HG02870 (cell line): ENCODE data around the gene GRPEL2.
"Not testable (repeated sequence)": the region's sequence is repeated elsewhere in the genome, so short reads cannot be mapped to it uniquely, and the experiment has no call there.

Source experiments
- ATAC-seq: cut with Tn5 transposase; IDR thresholded peaks from one replicate; pipeline ENCODE4 v1.9.1; 2021; ENCODE audit warnings: mild to moderate bottlenecking, moderate library complexity; ENCODE audit not compliant: unreplicated experiment

Gene GRPEL2

GRCh38 chr5:149391524-149391923 is 46.2 kb downstream of the GRPEL2 start:
- no peak for ATAC-seq

- no peak for ATAC-seq
These were observed 47.4 kb downstream of the GRPEL2 start for GRCh38 chr5:149392718-149393117.

DNA sequence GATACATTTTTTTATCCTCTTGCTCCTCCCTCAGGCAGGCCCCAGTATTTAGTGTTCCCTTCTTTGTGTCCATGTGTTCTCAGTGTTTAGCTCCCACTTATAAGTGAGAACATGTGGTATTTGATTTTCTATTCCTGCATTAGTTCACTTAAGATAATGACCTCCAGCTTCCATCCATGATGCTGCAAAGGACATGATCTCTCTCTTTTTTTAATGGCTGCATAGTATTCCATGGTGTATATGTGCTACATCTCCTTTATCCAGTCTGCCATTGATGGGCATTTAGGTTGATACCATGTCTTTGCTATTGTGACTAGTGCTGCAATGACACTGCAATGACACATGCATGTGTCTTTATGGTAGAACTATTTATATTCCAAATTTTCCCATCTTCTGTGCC is 49.7 kb downstream of the GRPEL2 start:
- ATAC-seq: not testable (repeated sequence)

GRCh38 chr5:149397530-149397929 is 52.2 kb downstream of the GRPEL2 start:
- no peak for ATAC-seq

DNA sequence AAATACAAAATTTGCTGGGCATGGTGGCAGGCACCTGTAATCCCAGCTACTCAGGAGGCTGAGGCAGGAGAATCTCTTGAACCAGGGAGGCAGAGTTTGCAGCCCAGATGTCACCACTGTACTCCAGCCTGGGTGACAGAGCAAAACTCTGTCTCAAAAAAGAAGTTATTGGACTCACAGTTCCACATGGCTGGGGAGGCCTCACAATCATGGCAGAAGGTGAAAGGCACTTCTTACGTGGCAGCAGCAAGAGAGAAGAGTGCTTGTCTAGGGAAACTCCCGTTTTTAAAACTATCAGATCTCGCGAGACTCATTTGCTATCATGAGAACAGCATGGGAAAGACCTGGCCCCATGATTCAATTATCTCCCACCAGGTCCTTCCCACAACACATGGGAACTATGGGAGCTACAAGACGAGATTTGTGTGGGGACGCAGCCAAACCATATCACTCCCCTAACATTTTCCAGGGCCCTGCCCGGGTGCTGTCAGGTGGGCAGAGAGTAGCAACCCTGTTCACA is 53.5 kb downstream of the GRPEL2 start:
- not testable (repeated sequence) for ATAC-seq

DNA sequence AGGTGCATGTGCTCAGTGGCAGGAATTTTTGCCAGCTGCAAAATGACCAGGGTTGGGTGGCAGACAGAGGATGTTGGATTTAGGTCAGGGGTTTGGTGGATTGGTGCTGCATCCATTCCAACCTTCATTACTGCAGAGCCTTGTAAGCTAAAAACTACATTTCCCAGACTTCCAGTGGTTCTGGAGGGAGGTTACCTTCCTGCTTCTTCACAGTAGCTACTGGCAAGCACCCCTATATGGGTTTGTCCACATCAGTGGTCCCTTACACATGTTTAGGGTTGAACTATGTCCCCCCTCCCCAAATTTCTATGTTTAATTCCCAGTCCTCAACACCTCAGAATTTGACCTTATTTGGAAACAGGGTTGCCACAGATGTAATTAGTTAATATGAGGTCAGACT is 54.5 kb downstream of the GRPEL2 start:
- ATAC-seq: no peak

DNA sequence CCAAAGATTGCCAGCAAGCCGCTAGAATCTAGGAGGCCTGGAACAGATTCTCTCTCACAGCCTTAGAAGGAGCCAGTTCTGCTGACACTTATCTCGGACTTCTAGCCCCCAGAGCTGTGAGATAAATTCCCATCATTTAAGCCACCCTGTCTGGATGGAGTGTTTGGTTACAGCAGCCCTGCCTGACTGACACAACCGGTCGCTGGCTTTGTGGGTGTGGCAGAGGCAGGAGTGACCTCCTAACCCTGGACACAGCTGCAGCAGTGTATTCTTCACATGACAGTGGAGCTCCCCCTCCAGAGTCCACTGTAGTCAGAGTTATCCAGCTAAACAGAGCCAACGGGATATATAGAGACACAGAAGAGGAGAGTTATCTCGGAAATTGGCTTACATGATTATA is 55.0 kb downstream of the GRPEL2 start:
- no peak for ATAC-seq

DNA sequence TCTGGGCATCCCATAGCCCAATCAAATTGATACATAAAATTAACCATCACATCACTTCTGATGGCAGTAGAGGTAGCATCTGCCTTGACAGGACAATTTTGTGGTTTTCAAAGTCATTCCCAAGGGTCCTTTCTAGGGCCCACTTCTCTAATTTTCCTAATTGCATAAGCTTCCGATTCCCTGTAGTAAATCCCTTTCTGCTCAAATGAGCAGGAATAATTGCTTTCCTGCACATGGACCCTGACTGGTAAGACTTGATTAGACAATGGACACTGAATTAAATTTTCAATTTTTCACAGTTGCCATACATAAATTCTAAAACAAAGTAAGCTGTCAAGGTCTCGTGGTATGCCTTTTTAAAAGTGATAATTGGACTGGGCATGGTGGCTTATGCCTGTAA is 55.8 kb downstream of the GRPEL2 start:
- no peak for ATAC-seq

DNA sequence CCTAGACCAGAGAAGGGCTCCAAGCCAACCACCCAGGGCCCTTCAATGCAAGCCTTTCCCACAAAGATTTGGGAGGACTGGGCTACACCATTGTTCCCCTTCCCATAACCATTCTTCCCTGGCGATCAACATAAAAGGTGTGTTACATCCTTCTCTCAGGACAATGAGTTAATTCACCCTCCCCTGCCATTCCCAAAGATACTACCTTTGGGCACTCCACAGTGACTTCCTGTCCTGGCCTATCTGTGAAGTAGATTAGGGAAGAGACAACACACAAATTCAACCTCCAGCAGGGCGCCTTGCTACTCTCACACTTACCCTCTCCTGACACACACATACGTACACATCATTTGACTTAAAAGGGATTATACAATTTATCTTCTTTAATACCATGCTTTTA is 57.0 kb downstream of the GRPEL2 start:
- no peak for ATAC-seq
